Stomach (tissue), 19 donors: ENCODE data around the gene SDHC. TPM values are rescaled to one million over a fixed set of nuclear protein-coding genes. Genes with fewer than 3 reads are reported as not detected.

Experiments used
- DNase-seq, 2 donors: peaks; one replicate each; pipeline versions ENCODE4 v3.0.0 to v3.0.0-alpha.2; 2013 to 2019
- H3K27ac ChIP-seq, 5 donors: fragments of 200-600 bp in 4 of 5; sonication (generic) in 4 of 5; one replicate each; pipeline ENCODE4 v1.5.1; 2013 to 2019; ENCODE audit warnings: mild to moderate bottlenecking in 1 of 5, moderate library complexity in 1 of 5
- H3K27me3 ChIP-seq, 3 donors: fragments of 200-600 bp; sonication (generic); one replicate each; pipeline ENCODE4 v1.5.1; 2017 to 2019; ENCODE audit warnings: mixed run types in 1 of 3
- H3K36me3 ChIP-seq, 4 donors: fragments of 200-600 bp; sonication (generic); 1 replicate in 3 of 4; 2 replicates in 1 of 4; pipeline ENCODE4 v1.5.1; 2016 to 2019
- H3K4me1 ChIP-seq, 4 donors: fragments of 200-600 bp; sonication (generic); one replicate each; pipeline ENCODE4 v1.5.1; 2016 to 2019
- H3K4me3 ChIP-seq, 4 donors: fragments of 200-600 bp; sonication (generic) in 3 of 4; one replicate each; pipeline ENCODE4 v1.5.1; 2016 to 2019; ENCODE audit warnings: mild to moderate bottlenecking in 1 of 4
- H3K9me3 ChIP-seq, 4 donors: fragments of 200-600 bp; sonication (generic); one replicate each; pipeline ENCODE4 v1.5.1; 2016 to 2019
- CTCF ChIP-seq, 7 experiments: fragments of 450-650 bp in 4 of 7; fragments of 200-600 bp in 3 of 7; sonication (generic) in 3 of 7; IDR thresholded peaks; one replicate each; pipeline ENCODE4 v1.5.1; 2016 to 2019; ENCODE audit warnings: antibody characterized with exemption in 7 of 7, control low read depth in 2 of 7, mild to moderate bottlenecking in 1 of 7
- EP300 ChIP-seq: sonication (generic); formaldehyde crosslinking; IDR thresholded peaks from one replicate; pipeline ENCODE4 v1.6.1; 2017; ENCODE audit warnings: antibody characterized with exemption
- POLR2A ChIP-seq, 4 donors: fragments of 450-650 bp; IDR thresholded peaks; one replicate each; pipeline ENCODE4 v1.6.1; 2016; ENCODE audit warnings: antibody characterized with exemption in 4 of 4, control low read depth in 2 of 4, mild to moderate bottlenecking in 1 of 4, moderate library complexity in 1 of 4
- POLR2AphosphoS5 ChIP-seq, 3 donors: sonication (generic); formaldehyde crosslinking; IDR thresholded peaks; one replicate each; pipeline ENCODE4 v1.6.1; 2016; ENCODE audit warnings: antibody characterized with exemption in 3 of 3
- WGBS, 5 donors: extraction: QIAGEN DNeasy Blood & Tissue Kit in 3 of 5; methylation state at CpG; one replicate each; pipeline versions ENCODE4 v1.1.5 to v1.1.7; 2013 to 2018; 5-methylcytosine and 5-hydroxymethylcytosine counted together
- intact Hi-C: fragments of 100-400 bp; cut with DNase I; formaldehyde crosslinking; loops from one replicate; pipeline ENCODE4 v1.15.1; 2023; ENCODE audit warnings: low total_unique reads
- long read RNA-seq, 10 donors: transcript quantifications; one replicate each; lab custom pipeline, GENCODE V29; 2026
- polyA plus RNA-seq, 3 donors: library from polyadenylated mRNA; stranded (reverse); fragments of 200-250 nt; gene quantifications; one replicate each; pipeline ENCODE4 v1.2.3, GENCODE V29; 2013
- total RNA-seq, 5 donors: library from RNA; depleted of rRNA; stranded (reverse); fragments of >200 nt; gene quantifications; one replicate each; pipeline versions ENCODE4 v1.1.0 to v1.2.3, GENCODE V29; 2014 to 2016
- donor health status: healthy with polysubstance abuse.
- donor health status: Bipolar disorder and iron deficiency.
- donor health status: healthy.

The SDHC gene
- total RNA-seq (100 to 1,000 TPM in 2 of 5 donors, 10 to 100 TPM in 3; 28.3 to 109 (median 83.1) TPM), polyA plus RNA-seq (100 to 1,000 TPM in 2 of 3 donors, 10 to 100 TPM in 1; 70.1 to 165 (median 152) TPM)
- long read RNA-seq, donor 1, full-length matches to known transcripts, result 17 of 23 reads
- long read RNA-seq, donor 1, partial matches to known transcripts, result 6 of 23 reads
- long read RNA-seq, donor 1, other reads (novel, unspliced or antisense), result 0 of 23 reads
- long read RNA-seq, donor 2, full-length matches to known transcripts, result 23 of 30 reads
- long read RNA-seq, donor 2, partial matches to known transcripts, result 7 of 30 reads
- long read RNA-seq, donor 2, other reads (novel, unspliced or antisense), result 0 of 30 reads
- long read RNA-seq, donor 3, full-length matches to known transcripts, result 26 of 32 reads
- long read RNA-seq, donor 3, partial matches to known transcripts, result 6 of 32 reads
- long read RNA-seq, donor 3, other reads (novel, unspliced or antisense), result 0 of 32 reads
- long read RNA-seq, donor 4, full-length matches to known transcripts, result 5 of 5 reads
- long read RNA-seq, donor 4, partial matches to known transcripts, result 0 of 5 reads
- long read RNA-seq, donor 4, other reads (novel, unspliced or antisense), result 0 of 5 reads
- long read RNA-seq, donor 5, full-length matches to known transcripts, result 37 of 47 reads
- long read RNA-seq, donor 5, partial matches to known transcripts, result 10 of 47 reads
- long read RNA-seq, donor 5, other reads (novel, unspliced or antisense), result 0 of 47 reads
- long read RNA-seq, donor 6, result 0 reads
- long read RNA-seq, donor 7, full-length matches to known transcripts, result 38 of 53 reads
- long read RNA-seq, donor 7, partial matches to known transcripts, result 15 of 53 reads
- long read RNA-seq, donor 7, other reads (novel, unspliced or antisense), result 0 of 53 reads
- long read RNA-seq, donor 8, full-length matches to known transcripts, result 58 of 71 reads
- long read RNA-seq, donor 8, partial matches to known transcripts, result 13 of 71 reads
- long read RNA-seq, donor 8, other reads (novel, unspliced or antisense), result 0 of 71 reads
- long read RNA-seq, donor 9, full-length matches to known transcripts, result 35 of 47 reads
- long read RNA-seq, donor 9, partial matches to known transcripts, result 12 of 47 reads
- long read RNA-seq, donor 9, other reads (novel, unspliced or antisense), result 0 of 47 reads
- long read RNA-seq, donor 10, full-length matches to known transcripts, result 26 of 26 reads
- long read RNA-seq, donor 10, partial matches to known transcripts, result 0 of 26 reads
- long read RNA-seq, donor 10, other reads (novel, unspliced or antisense), result 0 of 26 reads

DNA sequence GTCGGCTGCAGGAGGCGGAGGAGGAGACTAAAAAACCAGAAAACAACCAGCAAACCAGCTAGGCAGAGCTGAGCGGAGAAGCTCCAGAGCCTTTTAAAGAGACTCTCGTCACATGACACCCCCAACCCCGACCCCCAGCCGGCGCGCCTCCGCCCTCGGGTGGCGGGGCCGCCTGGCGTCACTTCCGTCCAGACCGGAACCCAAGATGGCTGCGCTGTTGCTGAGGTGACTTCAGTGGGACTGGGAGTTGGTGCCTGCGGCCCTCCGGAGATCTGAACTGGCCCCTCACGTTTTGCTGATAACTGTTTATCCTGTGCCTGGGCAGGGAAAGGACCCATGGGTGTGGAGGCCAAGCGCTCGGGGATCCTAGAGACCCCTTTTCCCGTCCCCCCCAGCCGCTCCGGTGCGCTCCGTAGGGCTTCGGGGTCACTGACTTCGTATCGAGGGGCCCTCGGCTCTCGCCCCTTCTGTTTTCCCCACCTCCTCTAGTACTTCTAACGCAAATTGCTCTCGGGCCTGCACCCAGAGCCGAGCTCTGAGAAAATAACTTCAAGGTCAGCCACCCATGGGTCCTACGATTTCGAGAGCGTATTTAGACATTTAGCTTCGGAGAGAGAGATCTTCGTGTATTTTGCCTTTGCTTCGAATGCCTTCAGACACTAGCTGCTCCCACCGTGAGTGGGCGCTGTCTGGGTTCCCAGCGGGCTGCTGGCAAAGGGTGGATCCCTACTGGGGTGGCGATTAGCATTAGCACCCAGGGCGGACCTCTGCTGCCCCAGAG lies at the start of gene SDHC:
Gene SDHC (plus strand): TSS at position 181 of the 781 bp plus-strand sequence. CDS start 25 bp downstream, at position 206.
- H3K36me3 ChIP-seq, result peaks cover 4 to 12% (median 7%) of the 10 kb centered on the region in 4 donors
- intact Hi-C loops, result no loop called here
- DNase-seq, result peak; percentile 89 to 97
- peaks cover 12 to 43% (median 30%) of the 10 kb centered on the region in 4 donors for H3K4me1 ChIP-seq
- H3K9me3 ChIP-seq, result no peaks in the 10 kb centered on the region
- H3K27me3 ChIP-seq, result peaks cover 0 to 6% (median 0%) of the 10 kb centered on the region in 3 donors
- 0 to 1% (median 0%) methylated on average over 41 to 45 of the region's 45 CpGs for WGBS, 5 donors
- peak within 1 kb of the TSS; percentile 73 to 93 (median 86) for H3K4me3 ChIP-seq
- TF ChIP-seq POLR2A (IDR thresholded peaks at IDR 0.05) (peak in 2 of 4 donors; percentile 58 to 66), CTCF (IDR thresholded peaks at IDR 0.05) (peak in 1 of 7 experiments; percentile 13), EP300 (no peak), POLR2AphosphoS5 (IDR thresholded peaks at IDR 0.05) (peak; percentile 92 to 96 (median 93))
- H3K27ac ChIP-seq, result peak within 1 kb of the TSS; percentile 88 to 95 (median 93)

GRCh38 chr1:161265305-161265704 lies 48.9 kb upstream of the SDHC start:
- TF ChIP-seq POLR2AphosphoS5 (IDR thresholded peaks at IDR 0.05), result no peak
- no peaks in the 10 kb centered on the region for H3K36me3 ChIP-seq
- WGBS, 5 donors, result 77 to 84% (median 80%) methylated on average over 5 of the region's 5 CpGs
- no peak for DNase-seq
- intact Hi-C loops, result no loop called here
- H3K27ac ChIP-seq, result no peak overlapping the region
- peaks cover 0 to 21% (median 4%) of the 10 kb centered on the region in 3 donors for H3K27me3 ChIP-seq
- H3K4me3 ChIP-seq, result no peak overlapping the region
- no peaks in the 10 kb centered on the region for H3K9me3 ChIP-seq
- peaks cover 0 to 20% (median 0%) of the 10 kb centered on the region in 4 donors for H3K4me1 ChIP-seq

- no peak for TF ChIP-seq CTCF (IDR thresholded peaks at IDR 0.05)
- TF ChIP-seq POLR2A (IDR thresholded peaks at IDR 0.05), result no peak
- no peak for TF ChIP-seq POLR2AphosphoS5 (IDR thresholded peaks at IDR 0.05)
- TF ChIP-seq EP300, result no peak
- peaks cover 0 to 13% (median 0%) of the 10 kb centered on the region in 3 donors for H3K27me3 ChIP-seq
- H3K27ac ChIP-seq, result no peak overlapping the region
- no peaks in the 10 kb centered on the region for H3K36me3 ChIP-seq
- H3K9me3 ChIP-seq, result no peaks in the 10 kb centered on the region
- peak in 1 of 2 donors; percentile 26 for DNase-seq
- peaks cover 0 to 15% (median 0%) of the 10 kb centered on the region in 4 donors for H3K4me1 ChIP-seq
- 21 to 42% (median 34%) methylated on average over 3 of the region's 3 CpGs for WGBS, 5 donors
- no peak overlapping the region for H3K4me3 ChIP-seq
- intact Hi-C loops, result no loop called here
These were observed 48.0 kb upstream of the SDHC start for GRCh38 chr1:161266202-161266601.

DNA sequence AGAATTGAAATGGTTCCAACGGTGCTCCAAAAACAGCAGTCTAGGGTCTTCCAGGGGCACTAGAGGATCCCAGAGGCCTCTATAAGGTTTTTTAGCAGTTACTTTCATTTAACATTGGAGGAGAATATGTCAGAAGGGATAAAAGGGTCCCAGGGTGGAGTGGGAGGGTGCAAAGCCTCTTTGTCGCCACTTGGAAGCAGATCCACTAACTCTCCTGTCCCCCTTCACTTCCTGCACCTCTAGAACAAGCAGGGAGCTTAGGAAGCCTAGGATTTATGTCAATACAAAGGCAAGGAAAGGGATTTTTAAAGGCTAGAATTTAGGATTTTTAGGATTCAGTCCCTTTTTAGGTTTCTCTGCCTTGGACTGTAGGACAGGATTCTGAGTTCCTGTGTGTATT lies 47.3 kb upstream of the SDHC start:
- H3K27me3 ChIP-seq, result peaks cover 0 to 6% (median 0%) of the 10 kb centered on the region in 3 donors
- TF ChIP-seq EP300 (no peak), CTCF (IDR thresholded peaks at IDR 0.05) (no peak), POLR2AphosphoS5 (IDR thresholded peaks at IDR 0.05) (no peak), POLR2A (IDR thresholded peaks at IDR 0.05) (no peak)
- no peak overlapping the region for H3K27ac ChIP-seq
- no peak overlapping the region for H3K4me3 ChIP-seq
- H3K36me3 ChIP-seq, result no peaks in the 10 kb centered on the region
- peak in 1 of 2 donors; percentile 28 for DNase-seq
- intact Hi-C loops, result no loop called here
- peaks cover 0 to 12% (median 0%) of the 10 kb centered on the region in 4 donors for H3K4me1 ChIP-seq
- H3K9me3 ChIP-seq, result no peaks in the 10 kb centered on the region
- WGBS, 5 donors, result 70 to 76% (median 72%) methylated on average over 2 of the region's 2 CpGs
